HepG2 (cell line): Measurements from ENCODE around the gene TGM1. TPM values are rescaled to one million over a fixed set of nuclear protein-coding genes. Genes with fewer than 3 reads are reported as not detected.

Experiments used
- BRD4 ChIP-seq: sonication (generic); formaldehyde crosslinking; IDR thresholded peaks from 2 replicates; pipeline ENCODE4 v1.4.0; 2020; ENCODE audit warnings: missing genetic modification reagents
- DPF2 ChIP-seq: sonication (generic); formaldehyde crosslinking; IDR thresholded peaks from 2 replicates; pipeline ENCODE4 v1.4.0; 2020; ENCODE audit warnings: mild to moderate bottlenecking, low read depth, missing genetic modification reagents, borderline replicate concordance
- HDAC6 ChIP-seq: fragments of 200-600 bp; sonication (generic); IDR thresholded peaks from 2 replicates; pipeline ENCODE4 v1.7.0; 2017; ENCODE audit warnings: mild to moderate bottlenecking, antibody characterized with exemption, low read length, low read depth
- HNRNPL ChIP-seq: fragments of 200-400 bp; formaldehyde crosslinking; IDR thresholded peaks from 2 replicates; pipeline ENCODE4 v1.6.1; 2017; ENCODE audit warnings: mild to moderate bottlenecking, low read depth, low read length
- MYC ChIP-seq: sonication (generic); formaldehyde crosslinking; IDR thresholded peaks from 2 replicates; pipeline ENCODE4 v1.9.0; 2021; ENCODE audit warnings: missing genetic modification reagents, borderline replicate concordance
- STAG1 ChIP-seq: sonication (generic); formaldehyde crosslinking; IDR thresholded peaks from 2 replicates; pipeline ENCODE4 v1.4.0; 2020; ENCODE audit warnings: missing genetic modification reagents
- SYNCRIP ChIP-seq: fragments of 200-400 bp; formaldehyde crosslinking; IDR thresholded peaks from 2 replicates; pipeline ENCODE4 v1.6.1; 2018; ENCODE audit warnings: mild to moderate bottlenecking, low read depth, low read length; ENCODE audit not compliant: insufficient read depth
- TCF7 ChIP-seq: sonication (generic); IDR thresholded peaks from 2 replicates; pipeline ENCODE4 v1.6.1; 2016; ENCODE audit warnings: antibody characterized with exemption, low read depth
- TEAD3 ChIP-seq: optimal IDR thresholded peaks from 2 replicates; pipeline ENCODE3; 2016; ENCODE audit warnings: borderline replicate concordance
- TSC22D2 ChIP-seq: sonication (generic); formaldehyde crosslinking; IDR thresholded peaks from 2 replicates; pipeline ENCODE4 v1.5.1; 2020; ENCODE audit warnings: missing genetic modification reagents, mild to moderate bottlenecking, borderline replicate concordance
- U2AF2 ChIP-seq: fragments of 200-400 bp; formaldehyde crosslinking; IDR thresholded peaks from 2 replicates; pipeline ENCODE4 v1.6.1; 2017; ENCODE audit warnings: low read depth, mild to moderate bottlenecking, low read length
- ZNF138 ChIP-seq: sonication (generic); formaldehyde crosslinking; IDR thresholded peaks from 2 replicates; pipeline ENCODE4 v1.5.0; 2020; ENCODE audit warnings: mild to moderate bottlenecking, low read depth, missing genetic modification reagents
- ZNF329 ChIP-seq: sonication (generic); formaldehyde crosslinking; IDR thresholded peaks from 2 replicates; pipeline ENCODE4 v1.9.0; 2021; ENCODE audit warnings: low read depth, mild to moderate bottlenecking, missing genetic modification reagents
- ZNF343 ChIP-seq: sonication (generic); formaldehyde crosslinking; IDR thresholded peaks from 2 replicates; pipeline ENCODE4 v1.4.0; 2020; ENCODE audit warnings: mild to moderate bottlenecking, missing genetic modification reagents
- ZNF451 ChIP-seq: sonication (generic); formaldehyde crosslinking; IDR thresholded peaks from 2 replicates; pipeline ENCODE4 v1.5.0; 2020; ENCODE audit warnings: mild to moderate bottlenecking, missing genetic modification reagents
- ZNF878 ChIP-seq: sonication (generic); formaldehyde crosslinking; IDR thresholded peaks from 2 replicates; pipeline ENCODE4 v1.8.1; 2023; ENCODE audit warnings: mild to moderate bottlenecking, missing genetic modification reagents, moderate library complexity
- polyA plus RNA-seq, 8 experiments: library from polyadenylated mRNA; depleted of rRNA in 3 of 8; stranded (reverse) in 7 of 8; unstranded in 1 of 8; fragments of >200 nt; fragmentation: Illumina TruSeq in 4 of 8; extraction: Trizol in 4 of 8; gene quantifications; 2 replicates each; pipeline versions ENCODE4 v1.2.1 to v1.2.3, GENCODE V29; 2011 to 2016; ENCODE audit warnings: low read depth in 4 of 8, missing spikeins in 1 of 8, mixed read lengths in 1 of 8; ENCODE audit not compliant: insufficient read depth in 1 of 8
- total RNA-seq, 5 experiments: library from RNA; depleted of rRNA; stranded (reverse); fragments of >200 nt; fragmentation: Illumina TruSeq; extraction: Trizol; gene quantifications; 2 replicates each; pipeline ENCODE4 v1.2.3, GENCODE V29; 2016; ENCODE audit warnings: low read depth in 1 of 5
- TF ChIP-seq, protein P1 (sequence below), 2 experiments: fragments of 450-650 bp in 1 of 2; sonication (generic) in 1 of 2; formaldehyde crosslinking; IDR thresholded peaks; 2 replicates each; pipeline versions ENCODE4 v1.5.0 to v1.8.0; 2020 to 2022; ENCODE audit warnings: mild to moderate bottlenecking in 1 of 2, missing genetic modification reagents in 1 of 2
- TF ChIP-seq, protein P2 (sequence below): sonication (generic); formaldehyde crosslinking; IDR thresholded peaks from 2 replicates; pipeline ENCODE4 v1.4.0; 2020; ENCODE audit warnings: missing genetic modification reagents
- TF ChIP-seq, protein P3 (sequence below): sonication (generic); formaldehyde crosslinking; IDR thresholded peaks from 2 replicates; pipeline ENCODE4 v1.9.0; 2021; ENCODE audit warnings: missing genetic modification reagents, borderline replicate concordance
- TF ChIP-seq, protein P4 (sequence below): sonication (generic); formaldehyde crosslinking; IDR thresholded peaks from 2 replicates; pipeline ENCODE4 v1.5.0; 2020; ENCODE audit warnings: missing genetic modification reagents

Gene TGM1
- total and polyA plus RNA-seq, 2 of the 13 experiments (the other 11 are each of a cell fraction or from before 2014, with no cell fraction given): 3.2 to 10.6 TPM

DNA sequence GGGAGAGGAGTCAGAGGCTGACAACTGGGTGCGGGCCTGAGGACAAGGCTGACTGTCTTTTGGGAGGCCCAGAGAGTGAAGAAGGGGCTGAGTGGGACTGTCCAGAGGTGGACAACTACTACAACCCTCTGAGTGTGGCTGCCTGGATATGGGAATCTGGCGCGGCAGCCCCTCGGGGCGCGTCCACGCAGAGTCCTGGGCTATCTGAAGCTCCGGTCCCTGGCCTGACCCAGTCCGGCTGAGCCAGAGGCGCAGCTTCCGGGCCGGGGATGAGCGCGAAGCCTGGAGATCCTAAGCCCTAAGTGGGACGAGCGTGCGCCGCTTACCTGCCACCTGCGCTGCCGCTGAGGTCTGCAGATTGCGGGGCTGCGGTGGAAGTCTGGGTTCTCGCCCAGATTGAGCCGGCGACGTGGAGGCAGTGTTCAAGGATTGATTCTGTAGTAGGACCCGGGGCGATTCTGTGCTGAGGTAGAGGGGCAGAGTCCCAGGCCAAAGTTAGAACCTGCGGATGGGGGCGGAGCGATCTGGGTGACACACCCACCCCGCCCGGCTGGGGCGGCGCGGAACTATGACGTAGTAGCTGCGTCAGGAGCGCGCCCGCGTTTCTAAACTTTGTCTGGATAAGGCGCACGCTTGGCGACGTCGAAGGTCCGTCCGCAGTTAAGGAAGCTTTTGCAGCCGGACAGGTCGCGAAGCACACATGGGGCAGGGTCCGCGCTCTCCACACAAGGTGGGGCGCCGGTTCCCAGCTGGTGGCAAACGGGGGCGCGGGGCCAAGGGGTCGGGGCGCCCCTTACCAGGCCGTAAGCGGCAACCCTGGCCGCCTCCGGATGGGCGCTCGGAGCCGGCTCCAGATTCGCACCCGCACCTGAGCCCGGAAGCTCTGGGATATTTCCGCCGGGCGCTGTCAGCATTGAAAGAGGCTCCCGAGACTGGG, 36.5 kb upstream of the TGM1 start, which contains the start of the genes DHRS1 and NOP9 (continued):
- TF ChIP-seq ZNF138 (CRISPR knock-in tag): peak; percentile 99
- TF ChIP-seq MYC (CRISPR knock-in tag): peak; percentile 94
- TF ChIP-seq ZNF451 (CRISPR knock-in tag): peak; percentile 98
- TF ChIP-seq, protein P1, sequence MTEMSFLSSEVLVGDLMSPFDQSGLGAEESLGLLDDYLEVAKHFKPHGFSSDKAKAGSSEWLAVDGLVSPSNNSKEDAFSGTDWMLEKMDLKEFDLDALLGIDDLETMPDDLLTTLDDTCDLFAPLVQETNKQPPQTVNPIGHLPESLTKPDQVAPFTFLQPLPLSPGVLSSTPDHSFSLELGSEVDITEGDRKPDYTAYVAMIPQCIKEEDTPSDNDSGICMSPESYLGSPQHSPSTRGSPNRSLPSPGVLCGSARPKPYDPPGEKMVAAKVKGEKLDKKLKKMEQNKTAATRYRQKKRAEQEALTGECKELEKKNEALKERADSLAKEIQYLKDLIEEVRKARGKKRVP (CRISPR knock-in tag; IDR thresholded peaks at IDR 0.05): no peak
- peak; percentile 82; the same call in 1 of the 2 replicates for TF ChIP-seq ZNF329 (CRISPR knock-in tag)
- TF ChIP-seq ZNF878 (CRISPR knock-in tag): no peak
- TF ChIP-seq HDAC6: 0 out of 2 replicates have a peak, but pooled peaks have one; percentile 73
- TF ChIP-seq HNRNPL: 0 out of 2 replicates have a peak, but pooled peaks have one; percentile 74
- no peak for TF ChIP-seq SYNCRIP
- TF ChIP-seq TCF7: 0 out of 2 replicates have a peak, but pooled peaks have one; percentile 7
- TF ChIP-seq U2AF2: 0 out of 2 replicates have a peak, but pooled peaks have one; percentile 29
- TF ChIP-seq, protein P2, sequence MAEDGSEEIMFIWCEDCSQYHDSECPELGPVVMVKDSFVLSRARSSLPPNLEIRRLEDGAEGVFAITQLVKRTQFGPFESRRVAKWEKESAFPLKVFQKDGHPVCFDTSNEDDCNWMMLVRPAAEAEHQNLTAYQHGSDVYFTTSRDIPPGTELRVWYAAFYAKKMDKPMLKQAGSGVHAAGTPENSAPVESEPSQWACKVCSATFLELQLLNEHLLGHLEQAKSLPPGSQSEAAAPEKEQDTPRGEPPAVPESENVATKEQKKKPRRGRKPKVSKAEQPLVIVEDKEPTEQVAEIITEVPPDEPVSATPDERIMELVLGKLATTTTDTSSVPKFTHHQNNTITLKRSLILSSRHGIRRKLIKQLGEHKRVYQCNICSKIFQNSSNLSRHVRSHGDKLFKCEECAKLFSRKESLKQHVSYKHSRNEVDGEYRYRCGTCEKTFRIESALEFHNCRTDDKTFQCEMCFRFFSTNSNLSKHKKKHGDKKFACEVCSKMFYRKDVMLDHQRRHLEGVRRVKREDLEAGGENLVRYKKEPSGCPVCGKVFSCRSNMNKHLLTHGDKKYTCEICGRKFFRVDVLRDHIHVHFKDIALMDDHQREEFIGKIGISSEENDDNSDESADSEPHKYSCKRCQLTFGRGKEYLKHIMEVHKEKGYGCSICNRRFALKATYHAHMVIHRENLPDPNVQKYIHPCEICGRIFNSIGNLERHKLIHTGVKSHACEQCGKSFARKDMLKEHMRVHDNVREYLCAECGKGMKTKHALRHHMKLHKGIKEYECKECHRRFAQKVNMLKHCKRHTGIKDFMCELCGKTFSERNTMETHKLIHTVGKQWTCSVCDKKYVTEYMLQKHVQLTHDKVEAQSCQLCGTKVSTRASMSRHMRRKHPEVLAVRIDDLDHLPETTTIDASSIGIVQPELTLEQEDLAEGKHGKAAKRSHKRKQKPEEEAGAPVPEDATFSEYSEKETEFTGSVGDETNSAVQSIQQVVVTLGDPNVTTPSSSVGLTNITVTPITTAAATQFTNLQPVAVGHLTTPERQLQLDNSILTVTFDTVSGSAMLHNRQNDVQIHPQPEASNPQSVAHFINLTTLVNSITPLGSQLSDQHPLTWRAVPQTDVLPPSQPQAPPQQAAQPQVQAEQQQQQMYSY: peak; percentile 86
- TF ChIP-seq, protein P3, sequence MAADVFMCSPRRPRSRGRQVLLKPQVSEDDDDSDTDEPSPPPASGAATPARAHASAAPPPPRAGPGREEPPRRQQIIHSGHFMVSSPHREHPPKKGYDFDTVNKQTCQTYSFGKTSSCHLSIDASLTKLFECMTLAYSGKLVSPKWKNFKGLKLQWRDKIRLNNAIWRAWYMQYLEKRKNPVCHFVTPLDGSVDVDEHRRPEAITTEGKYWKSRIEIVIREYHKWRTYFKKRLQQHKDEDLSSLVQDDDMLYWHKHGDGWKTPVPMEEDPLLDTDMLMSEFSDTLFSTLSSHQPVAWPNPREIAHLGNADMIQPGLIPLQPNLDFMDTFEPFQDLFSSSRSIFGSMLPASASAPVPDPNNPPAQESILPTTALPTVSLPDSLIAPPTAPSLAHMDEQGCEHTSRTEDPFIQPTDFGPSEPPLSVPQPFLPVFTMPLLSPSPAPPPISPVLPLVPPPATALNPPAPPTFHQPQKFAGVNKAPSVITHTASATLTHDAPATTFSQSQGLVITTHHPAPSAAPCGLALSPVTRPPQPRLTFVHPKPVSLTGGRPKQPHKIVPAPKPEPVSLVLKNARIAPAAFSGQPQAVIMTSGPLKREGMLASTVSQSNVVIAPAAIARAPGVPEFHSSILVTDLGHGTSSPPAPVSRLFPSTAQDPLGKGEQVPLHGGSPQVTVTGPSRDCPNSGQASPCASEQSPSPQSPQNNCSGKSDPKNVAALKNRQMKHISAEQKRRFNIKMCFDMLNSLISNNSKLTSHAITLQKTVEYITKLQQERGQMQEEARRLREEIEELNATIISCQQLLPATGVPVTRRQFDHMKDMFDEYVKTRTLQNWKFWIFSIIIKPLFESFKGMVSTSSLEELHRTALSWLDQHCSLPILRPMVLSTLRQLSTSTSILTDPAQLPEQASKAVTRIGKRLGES (CRISPR knock-in tag): peak; percentile 55; the same call in 1 of the 2 replicates
- peak; percentile 96 for TF ChIP-seq TSC22D2 (CRISPR knock-in tag)
- peak; percentile 32; the same call in 1 of the 2 replicates for TF ChIP-seq STAG1
- TF ChIP-seq BRD4 (CRISPR knock-in tag): peak; percentile 95
- TF ChIP-seq, protein P4, sequence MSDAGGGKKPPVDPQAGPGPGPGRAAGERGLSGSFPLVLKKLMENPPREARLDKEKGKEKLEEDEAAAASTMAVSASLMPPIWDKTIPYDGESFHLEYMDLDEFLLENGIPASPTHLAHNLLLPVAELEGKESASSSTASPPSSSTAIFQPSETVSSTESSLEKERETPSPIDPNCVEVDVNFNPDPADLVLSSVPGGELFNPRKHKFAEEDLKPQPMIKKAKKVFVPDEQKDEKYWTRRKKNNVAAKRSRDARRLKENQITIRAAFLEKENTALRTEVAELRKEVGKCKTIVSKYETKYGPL: peak; percentile 78; the same call in 1 of the 2 replicates
- peak; percentile 41 for TF ChIP-seq TEAD3 (CRISPR knock-in tag)
- TF ChIP-seq ZNF343 (CRISPR knock-in tag): peak; percentile 93
- no peak; the same call in 1 of the 2 replicates for TF ChIP-seq DPF2 (CRISPR knock-in tag)
